ENCODE results near the gene LUC7L2. TPM values are rescaled to one million over a fixed set of nuclear protein-coding genes. Genes with fewer than 3 reads are reported as not detected.

The LUC7L2 gene
- total and polyA plus RNA-seq, 2 experiments from 2014 or later, result 39.7 to 47.3 TPM

DNA sequence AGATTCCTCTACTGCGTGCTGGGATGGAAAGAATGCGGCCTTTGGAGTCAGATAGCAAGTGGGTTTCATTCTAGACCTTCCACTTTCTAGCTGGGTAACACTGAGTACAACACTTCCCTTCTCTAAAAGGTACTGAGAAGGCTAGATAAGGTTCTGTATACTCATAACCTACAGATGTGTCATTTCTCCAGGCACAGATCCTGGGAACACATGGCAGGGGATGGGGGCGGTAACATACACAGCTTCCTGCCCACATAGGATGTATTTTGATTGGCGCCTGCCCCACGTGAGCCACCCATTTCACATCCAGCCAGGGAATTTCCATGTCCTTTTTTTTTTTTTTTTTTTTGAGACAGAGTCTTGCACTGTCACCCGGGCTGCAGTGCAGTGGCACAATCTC lies 91.9 kb downstream of the LUC7L2 start:
- Histone ChIP-seq H3K9me3 (ENCODE audit: low read depth) (no peaks in the 10 kb centered on the region), H3K27me3 (replicated peaks; ENCODE audit: insufficient read depth) (no peaks in the 10 kb centered on the region), H3K4me1 (ENCODE audit: insufficient read depth) (peaks cover 6% of the 10 kb centered on the region; the same call in 1 of the 2 replicates), H3K4me2 (ENCODE audit: unreplicated experiment) (no peak overlapping the region), H4K20me1 (ENCODE audit: insufficient read depth) (no peaks in the 10 kb centered on the region), H2AFZ (no peak overlapping the region), H3K9me2 (ENCODE audit: insufficient read depth) (no peaks in the 10 kb centered on the region), H3K9ac (no peak overlapping the region), H3K27ac (no peak overlapping the region), H3K4me3 (no peak overlapping the region), H3K79me2 (ENCODE audit: insufficient read depth) (no peaks in the 10 kb centered on the region), H3F3A (ENCODE audit: insufficient read depth) (no peaks in the 10 kb centered on the region), H3K36me3 (ENCODE audit: low read depth) (no peaks in the 10 kb centered on the region)
- 64 to 70% methylated on average over 6 of the region's 6 CpGs for WGBS, 2 experiments (ENCODE audit: low coverage in 1 of 2, low lambda C conversion rate in 2 of 2, missing lambda C conversion rate in 2 of 2)
- no peak for TF ChIP-seq EZH2 (IDR thresholded peaks at IDR 0.05; ENCODE audit: insufficient read depth, poor library complexity, severe bottlenecking)
- no peak for TF ChIP-seq EZH2phosphoT487 (IDR thresholded peaks at IDR 0.05; ENCODE audit: insufficient read depth, low read depth)
- DNase-seq, result peak; percentile 47
- in situ Hi-C loops (cut with MboI), result no loop called here

DNA sequence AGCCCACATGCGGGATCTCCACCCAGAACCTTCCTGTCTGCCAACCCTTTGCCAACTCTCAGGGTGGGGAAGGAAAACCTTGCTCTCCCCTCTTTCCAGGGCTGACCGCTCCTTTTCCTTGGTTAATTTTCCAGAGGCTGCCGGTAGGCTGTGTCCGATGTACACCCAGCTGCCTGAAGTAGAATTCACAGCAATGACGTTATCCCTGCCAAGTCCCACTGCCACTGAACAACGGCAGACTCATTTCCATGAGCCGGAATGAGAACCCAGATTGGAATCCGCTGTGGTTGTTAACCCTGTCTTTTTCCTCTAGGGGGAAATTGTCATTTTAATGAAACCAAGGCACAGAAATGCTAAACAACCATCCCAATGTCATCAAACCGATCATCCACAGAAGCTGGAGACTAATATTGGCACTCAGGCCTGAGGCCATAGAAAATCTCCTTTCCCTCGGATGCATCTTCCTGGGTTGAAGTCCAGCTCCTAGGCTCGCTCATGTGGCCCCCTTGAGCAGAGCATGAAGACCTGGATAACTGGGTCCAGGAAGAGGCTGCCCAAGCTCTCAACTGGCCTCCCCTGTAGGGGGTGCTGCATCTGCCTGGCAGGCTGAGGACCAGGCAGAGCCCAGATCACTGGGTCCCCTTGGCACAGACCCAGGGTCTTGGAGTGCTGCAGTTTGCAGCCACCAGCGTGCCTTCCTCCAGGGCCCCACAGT lies 93.4 kb downstream of the LUC7L2 start:
- WGBS, 2 experiments (ENCODE audit: low coverage in 1 of 2, low lambda C conversion rate in 2 of 2, missing lambda C conversion rate in 2 of 2), result 38 to 40% methylated on average over 12 of the region's 12 CpGs

DNA sequence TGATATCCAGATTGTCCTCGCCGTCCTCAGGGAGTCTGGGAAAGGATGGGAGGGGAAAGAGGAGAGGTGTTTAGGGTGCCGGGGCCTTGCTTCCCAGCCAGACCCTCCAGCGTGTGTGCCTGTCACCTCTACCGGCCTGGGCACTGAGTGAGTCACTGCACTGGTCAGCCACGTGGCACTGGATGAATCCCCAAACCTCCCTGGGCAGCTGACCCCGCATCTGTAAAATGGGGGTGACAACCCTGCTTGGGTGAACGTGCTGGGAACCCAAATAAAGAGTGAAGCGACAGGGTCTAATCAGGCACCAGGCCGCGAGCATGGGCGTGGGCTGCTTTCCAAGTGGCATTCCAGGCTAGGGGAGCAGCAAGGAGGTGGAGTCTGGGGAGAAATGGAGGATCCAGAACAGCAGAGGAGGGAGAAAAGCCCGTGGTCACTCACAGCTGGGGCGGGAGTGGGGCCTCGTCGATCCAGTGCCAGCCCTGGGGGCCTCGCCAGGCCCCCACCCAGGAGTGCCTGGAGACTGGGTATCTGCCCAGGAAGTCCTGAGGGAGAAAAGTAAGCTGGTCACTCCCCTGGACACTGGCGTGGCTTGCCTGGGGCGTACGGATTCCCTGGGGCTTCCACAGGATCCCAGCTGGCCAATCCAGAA lies 94.1 kb downstream of the LUC7L2 start:
- H3K79me2 ChIP-seq (ENCODE audit: insufficient read depth), result no peaks in the 10 kb centered on the region
- no peaks in the 10 kb centered on the region for H3K36me3 ChIP-seq (ENCODE audit: low read depth)
- 71 to 78% methylated on average over 19 to 20 of the region's 20 CpGs for WGBS, 2 experiments (ENCODE audit: low coverage in 1 of 2, low lambda C conversion rate in 2 of 2, missing lambda C conversion rate in 2 of 2)
- no peaks in the 10 kb centered on the region for H3F3A ChIP-seq (ENCODE audit: insufficient read depth)
- H3K4me1 ChIP-seq (ENCODE audit: insufficient read depth), result peaks cover 20% of the 10 kb centered on the region
- H3K4me3 ChIP-seq, result no peak overlapping the region
- peak overlapping the region; percentile 27 for H3K27ac ChIP-seq
- in situ Hi-C loops (cut with MboI), result no loop called here
- no peaks in the 10 kb centered on the region for H3K27me3 ChIP-seq (replicated peaks; ENCODE audit: insufficient read depth)
- no peak overlapping the region for H3K9ac ChIP-seq
- TF ChIP-seq EZH2 (IDR thresholded peaks at IDR 0.05; ENCODE audit: insufficient read depth, poor library complexity, severe bottlenecking), result no peak
- no peak for TF ChIP-seq EZH2phosphoT487 (IDR thresholded peaks at IDR 0.05; ENCODE audit: insufficient read depth, low read depth)
- no peaks in the 10 kb centered on the region for H3K9me3 ChIP-seq (ENCODE audit: low read depth)
- peak; percentile 14 for DNase-seq
- H3K9me2 ChIP-seq (ENCODE audit: insufficient read depth), result no peaks in the 10 kb centered on the region
- no peaks in the 10 kb centered on the region for H4K20me1 ChIP-seq (ENCODE audit: insufficient read depth)
- peak overlapping the region; percentile 21 for H3K4me2 ChIP-seq (ENCODE audit: unreplicated experiment)
- no peak overlapping the region for H2AFZ ChIP-seq

More for the DNA sequence above, 93.4 kb downstream of the LUC7L2 start:
- peak; percentile 91 for DNase-seq
- no peaks in the 10 kb centered on the region for H3F3A ChIP-seq (ENCODE audit: insufficient read depth)
- H3K4me1 ChIP-seq (ENCODE audit: insufficient read depth), result peaks cover 20% of the 10 kb centered on the region
- peak overlapping the region; percentile 21 for H3K4me2 ChIP-seq (ENCODE audit: unreplicated experiment)
- peak overlapping the region; percentile 61 for H2AFZ ChIP-seq
- H3K27me3 ChIP-seq (replicated peaks; ENCODE audit: insufficient read depth), result no peaks in the 10 kb centered on the region
- no peaks in the 10 kb centered on the region for H3K36me3 ChIP-seq (ENCODE audit: low read depth)
- H3K79me2 ChIP-seq (ENCODE audit: insufficient read depth), result no peaks in the 10 kb centered on the region
- TF ChIP-seq EZH2phosphoT487 (IDR thresholded peaks at IDR 0.05; ENCODE audit: insufficient read depth, low read depth), result no peak
- no peak for TF ChIP-seq EZH2 (IDR thresholded peaks at IDR 0.05; ENCODE audit: insufficient read depth, poor library complexity, severe bottlenecking)
- no peaks in the 10 kb centered on the region for H4K20me1 ChIP-seq (ENCODE audit: insufficient read depth)
- no peaks in the 10 kb centered on the region for H3K9me2 ChIP-seq (ENCODE audit: insufficient read depth)
- no peaks in the 10 kb centered on the region for H3K9me3 ChIP-seq (ENCODE audit: low read depth)
- H3K9ac ChIP-seq, result no peak overlapping the region
- H3K4me3 ChIP-seq, result no peak overlapping the region
- H3K27ac ChIP-seq, result peak overlapping the region; percentile 27
- in situ Hi-C loops (cut with MboI), result no loop called here

DNA sequence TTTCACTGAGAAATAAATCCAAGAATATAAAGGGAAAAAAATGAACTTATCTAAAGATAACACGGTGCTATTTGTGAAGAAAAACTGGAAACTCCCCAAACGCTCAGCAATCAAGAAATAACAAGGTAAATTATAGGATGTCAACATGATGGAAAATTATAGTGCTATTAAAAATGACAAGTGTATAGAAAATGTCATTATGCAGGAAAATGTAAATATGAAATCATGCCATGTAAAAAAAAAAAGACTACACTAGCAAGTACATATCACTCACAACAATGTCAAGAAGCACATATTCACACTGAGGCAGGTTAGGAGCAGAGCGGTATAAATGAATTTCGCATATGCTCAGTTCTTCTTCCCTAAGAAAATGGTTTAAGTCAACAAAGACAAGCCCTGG lies 96.1 kb downstream of the LUC7L2 start:
- in situ Hi-C loops (cut with MboI), result no loop called here
- no peaks in the 10 kb centered on the region for H4K20me1 ChIP-seq (ENCODE audit: insufficient read depth)
- H3K79me2 ChIP-seq (ENCODE audit: insufficient read depth), result no peaks in the 10 kb centered on the region
- H3K9me2 ChIP-seq (ENCODE audit: insufficient read depth), result no peaks in the 10 kb centered on the region
- no peak overlapping the region for H3K27ac ChIP-seq
- H3K9ac ChIP-seq, result no peak overlapping the region
- no peak for DNase-seq
- whole genome bisulfite sequencing, 2 experiments (ENCODE audit: low coverage in 1 of 2, low lambda C conversion rate in 2 of 2, missing lambda C conversion rate in 2 of 2), result 75 to 81% methylated on average over 4 of the region's 4 CpGs
- H3F3A ChIP-seq (ENCODE audit: insufficient read depth), result no peaks in the 10 kb centered on the region
- H3K27me3 ChIP-seq (replicated peaks; ENCODE audit: insufficient read depth), result no peaks in the 10 kb centered on the region
- TF ChIP-seq EZH2 (IDR thresholded peaks at IDR 0.05; ENCODE audit: insufficient read depth, poor library complexity, severe bottlenecking), result no peak
- no peaks in the 10 kb centered on the region for H3K9me3 ChIP-seq (ENCODE audit: low read depth)
- H3K4me1 ChIP-seq (ENCODE audit: insufficient read depth), result peaks cover 20% of the 10 kb centered on the region
- H3K4me3 ChIP-seq, result no peak overlapping the region
- no peak overlapping the region for H2AFZ ChIP-seq
- no peaks in the 10 kb centered on the region for H3K36me3 ChIP-seq (ENCODE audit: low read depth)
- H3K4me2 ChIP-seq (ENCODE audit: unreplicated experiment), result no peak overlapping the region
